ENCODE data around the gene RIMS4. TPM values are rescaled to one million over a fixed set of nuclear protein-coding genes. Genes with fewer than 3 reads are reported as not detected.

RIMS4 gene
- total and polyA plus RNA-seq, 7 donors: 0.01 to 0.73 (median 0.16) TPM

- H3K4me3 ChIP-seq: no peak overlapping the region
- 77 to 82% (median 78%) methylated on average over 5 of the region's 5 CpGs for WGBS, 3 donors
- ATAC-seq: no peak
- no peak overlapping the region for H3K27ac ChIP-seq
- TF ChIP-seq CTCF (IDR thresholded peaks at IDR 0.05): no peak
- H3K4me1 ChIP-seq: no peaks in the 10 kb centered on the region
- no peaks in the 10 kb centered on the region for H3K9me3 ChIP-seq
- DNase-seq: no peak
- no peaks in the 10 kb centered on the region for H3K36me3 ChIP-seq (ENCODE audit: insufficient read depth in 1 of 2, low read depth in 1 of 2)
- H3K27me3 ChIP-seq (ENCODE audit: insufficient read depth in 3 of 3, low read length in 2 of 3): peaks cover 0 to 34% (median 0%) of the 10 kb centered on the region in 3 donors
- intact Hi-C loops (cut with DNase I): no loop called here
Measured at GRCh38 chr20:44839481-44839880, 29.1 kb upstream of the RIMS4 start.

GRCh38 chr20:44838521-44838920, 28.2 kb upstream of the RIMS4 start:
- no peak overlapping the region for H3K4me3 ChIP-seq
- intact Hi-C loops (cut with DNase I): no loop called here
- H3K27me3 ChIP-seq (ENCODE audit: insufficient read depth in 3 of 3, low read length in 2 of 3): peaks cover 0 to 34% (median 0%) of the 10 kb centered on the region in 3 donors
- H3K36me3 ChIP-seq (ENCODE audit: insufficient read depth in 1 of 2, low read depth in 1 of 2): no peaks in the 10 kb centered on the region
- WGBS, 3 donors: 76 to 100% (median 85%) methylated on average over 1 of the region's 1 CpG
- no peak for ATAC-seq
- no peaks in the 10 kb centered on the region for H3K4me1 ChIP-seq
- DNase-seq: no peak
- TF ChIP-seq CTCF (IDR thresholded peaks at IDR 0.05): no peak
- no peak overlapping the region for H3K27ac ChIP-seq
- no peaks in the 10 kb centered on the region for H3K9me3 ChIP-seq

GRCh38 chr20:44837946-44838345, 27.6 kb upstream of the RIMS4 start:
- Histone ChIP-seq H3K36me3 (ENCODE audit: insufficient read depth in 1 of 2, low read depth in 1 of 2) (no peaks in the 10 kb centered on the region), H3K4me1 (no peaks in the 10 kb centered on the region), H3K27me3 (ENCODE audit: insufficient read depth in 3 of 3, low read length in 2 of 3) (peaks cover 0 to 31% (median 0%) of the 10 kb centered on the region in 3 donors), H3K9me3 (no peaks in the 10 kb centered on the region), H3K4me3 (no peak overlapping the region), H3K27ac (no peak overlapping the region)
- ATAC-seq (no peak), DNase-seq (no peak)
- 8 to 22% (median 17%) methylated on average over 3 of the region's 3 CpGs for WGBS, 3 donors
- TF ChIP-seq CTCF (IDR thresholded peaks at IDR 0.05): no peak
- intact Hi-C loops (cut with DNase I): no loop called here

GRCh38 chr20:44836601-44837120, 26.3 kb upstream of the RIMS4 start:
- H3K27me3 ChIP-seq (ENCODE audit: insufficient read depth in 3 of 3, low read length in 2 of 3): peaks cover 0 to 27% (median 0%) of the 10 kb centered on the region in 3 donors
- no peak overlapping the region for H3K4me3 ChIP-seq
- H3K27ac ChIP-seq: no peak overlapping the region
- H3K4me1 ChIP-seq: no peaks in the 10 kb centered on the region
- intact Hi-C loops (cut with DNase I): no loop called here
- 84 to 89% (median 88%) methylated on average over 12 of the region's 12 CpGs for WGBS, 3 donors
- TF ChIP-seq CTCF (IDR thresholded peaks at IDR 0.05): no peak
- H3K36me3 ChIP-seq (ENCODE audit: insufficient read depth in 1 of 2, low read depth in 1 of 2): no peaks in the 10 kb centered on the region
- H3K9me3 ChIP-seq: no peaks in the 10 kb centered on the region
- ATAC-seq (no peak), DNase-seq (no peak)

GRCh38 chr20:44835661-44836221, 25.4 kb upstream of the RIMS4 start:
- Histone ChIP-seq H3K27me3 (ENCODE audit: insufficient read depth in 3 of 3, low read length in 2 of 3) (peaks cover 0 to 27% (median 0%) of the 10 kb centered on the region in 3 donors), H3K36me3 (ENCODE audit: insufficient read depth in 1 of 2, low read depth in 1 of 2) (no peaks in the 10 kb centered on the region)

More at GRCh38 chr20:44835661-44836221, 25.4 kb upstream of the RIMS4 start:
- Histone ChIP-seq H3K4me1 (no peaks in the 10 kb centered on the region), H3K4me3 (no peak overlapping the region), H3K9me3 (no peaks in the 10 kb centered on the region), H3K27ac (no peak overlapping the region)
- intact Hi-C loops (cut with DNase I): no loop called here
- 42 to 52% (median 51%) methylated on average over 7 of the region's 7 CpGs for WGBS, 3 donors
- ATAC-seq (no peak), DNase-seq (no peak)
- TF ChIP-seq CTCF (IDR thresholded peaks at IDR 0.05): no peak
